HG02973 (cell line): ENCODE results near the gene PRSS3.
"Not testable (repeated sequence)": the region's sequence is repeated elsewhere in the genome, so short reads cannot be mapped to it uniquely, and the experiment has no call there.

Experiments
- ATAC-seq: cut with Tn5 transposase; IDR thresholded peaks from one replicate; pipeline ENCODE4 v1.9.1; 2021; ENCODE audit warnings: moderate library complexity; ENCODE audit not compliant: unreplicated experiment

PRSS3 gene

GRCh38 chr9:33816327-33817252, 21.2 kb downstream of the PRSS3 start, which contains the start of gene UBE2R2:
TSS of gene UBE2R2 (plus strand) at chr9:33817160. CDS start at chr9:33817758, 598 bp downstream.
- peak; percentile 39 for ATAC-seq

DNA sequence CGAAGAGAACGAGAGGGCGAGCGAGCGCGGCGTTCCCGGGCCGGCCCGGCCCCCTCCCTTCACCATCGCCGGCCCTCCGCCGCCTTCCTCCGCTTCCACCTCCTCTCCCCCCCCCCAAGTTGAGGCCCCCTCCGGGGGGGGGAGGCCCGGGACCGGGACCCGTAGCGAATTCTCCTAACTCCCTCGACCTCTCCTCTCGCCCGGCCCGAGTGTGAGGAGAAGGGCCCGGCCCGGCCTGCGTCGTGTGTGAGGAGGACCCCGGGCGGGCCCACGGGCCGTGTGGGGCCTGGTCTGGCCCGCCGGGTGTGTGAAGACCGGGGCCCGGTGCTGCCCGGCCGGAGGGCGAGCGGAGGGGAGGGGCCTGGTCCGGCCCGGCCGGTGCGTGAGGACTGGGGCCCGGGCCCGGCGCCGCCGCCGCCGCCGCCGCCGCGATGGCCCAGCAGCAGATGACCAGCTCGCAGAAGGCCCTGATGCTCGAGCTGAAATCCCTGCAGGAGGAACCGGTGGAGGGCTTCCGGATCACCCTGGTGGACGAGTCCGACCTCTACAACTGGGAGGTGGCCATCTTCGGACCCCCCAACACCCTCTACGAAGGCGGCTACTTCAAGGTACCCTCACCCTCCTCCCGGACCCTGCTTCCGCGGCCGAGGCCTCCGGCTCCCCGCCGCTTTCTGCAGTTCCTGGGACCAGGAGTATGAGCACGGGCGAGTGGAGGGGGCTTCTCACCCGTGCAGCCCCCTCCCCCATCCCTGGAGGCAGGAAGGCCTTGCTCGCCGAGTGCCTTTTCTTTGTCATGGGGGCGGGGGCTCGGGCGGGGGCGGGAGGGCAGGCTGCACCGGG, 22.2 kb downstream of the PRSS3 start:
- ATAC-seq, result peak; percentile 22

DNA sequence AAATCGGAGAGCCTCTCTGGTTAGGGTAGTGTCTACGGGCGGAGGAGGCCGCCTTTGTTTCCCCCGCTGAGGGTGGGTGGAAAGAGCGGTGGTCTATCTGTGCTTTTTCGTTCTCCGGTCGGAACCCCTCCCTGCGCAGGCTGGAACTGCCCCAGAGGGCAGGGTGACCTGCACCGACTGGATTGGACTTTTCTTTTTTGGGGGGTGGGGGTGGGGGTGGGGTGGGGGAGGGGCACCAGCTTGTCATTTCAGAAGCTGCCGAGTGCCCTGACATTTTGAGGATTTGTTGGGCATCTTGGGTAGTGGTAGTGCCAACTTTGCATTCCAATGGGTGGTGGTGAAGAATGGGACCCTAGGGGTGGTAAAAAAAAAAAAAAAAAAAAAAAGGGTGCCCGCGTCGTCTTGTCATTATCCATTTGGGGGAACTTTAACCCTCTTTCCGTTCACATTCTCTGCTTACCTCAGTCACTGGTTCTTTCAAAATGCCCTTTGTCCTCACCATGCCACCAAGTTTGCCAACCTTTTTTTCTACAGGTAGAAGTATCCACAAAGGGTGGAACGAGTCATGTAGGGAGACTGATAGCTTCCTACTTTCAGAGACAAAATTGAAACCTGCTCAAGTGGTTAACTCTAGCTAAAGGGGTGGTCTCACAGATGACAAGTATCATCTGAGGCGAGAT, 22.9 kb downstream of the PRSS3 start:
- ATAC-seq, result no peak

DNA sequence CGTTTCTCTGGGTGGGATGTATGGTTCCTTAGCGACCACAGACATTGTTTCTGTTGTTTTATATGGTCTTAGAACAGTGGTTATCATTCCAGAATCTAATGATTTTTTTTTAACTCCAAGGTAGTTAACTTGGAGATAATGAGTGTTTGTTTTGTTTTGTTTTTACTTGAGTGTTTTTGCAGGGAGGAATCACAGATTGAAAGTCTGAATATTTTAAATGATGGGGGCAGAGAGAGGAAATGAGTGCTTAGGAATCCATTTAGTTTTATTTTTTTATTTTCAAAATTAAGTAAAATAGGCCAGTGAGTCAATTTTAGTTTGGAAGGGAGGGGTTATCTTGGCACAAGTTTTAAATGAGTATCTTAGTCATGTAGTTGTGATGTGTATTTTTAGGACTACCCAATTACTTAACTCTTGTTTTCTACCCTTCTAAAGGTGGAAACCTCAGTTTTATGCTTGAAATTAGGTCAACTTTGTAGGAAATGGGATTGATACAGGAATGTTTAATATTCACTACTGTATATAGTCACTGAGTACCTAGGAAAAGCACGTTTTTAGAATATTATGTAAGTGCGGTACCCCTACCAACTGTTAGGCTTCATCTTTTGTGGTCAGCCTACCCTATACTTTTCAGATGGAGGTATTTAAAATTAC, 23.6 kb downstream of the PRSS3 start:
- no peak for ATAC-seq

DNA sequence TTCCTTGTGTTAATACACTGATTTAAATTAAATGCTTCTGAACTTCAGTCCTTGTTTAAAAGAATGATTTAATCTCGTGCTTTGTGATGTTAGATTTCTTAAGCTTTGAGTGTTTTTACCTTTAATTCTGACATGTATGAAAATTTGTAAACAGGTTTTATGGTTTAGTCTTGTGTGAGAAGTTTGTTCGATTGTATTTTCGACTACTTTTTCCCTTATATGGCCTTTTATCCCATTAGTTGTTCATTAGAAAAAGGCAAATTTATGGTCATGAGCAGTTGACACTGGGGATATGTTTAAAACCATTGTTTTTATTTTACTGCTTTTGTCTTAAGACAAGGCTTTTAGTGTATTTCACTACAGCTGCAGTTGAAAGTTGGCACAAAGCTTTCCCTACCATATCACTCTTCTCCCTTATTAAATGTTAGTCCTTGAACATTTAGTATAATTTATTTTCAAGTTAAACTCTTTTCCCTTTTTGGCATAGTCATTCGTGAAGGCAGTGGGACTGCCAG, 24.9 kb downstream of the PRSS3 start:
- ATAC-seq, result no peak

DNA sequence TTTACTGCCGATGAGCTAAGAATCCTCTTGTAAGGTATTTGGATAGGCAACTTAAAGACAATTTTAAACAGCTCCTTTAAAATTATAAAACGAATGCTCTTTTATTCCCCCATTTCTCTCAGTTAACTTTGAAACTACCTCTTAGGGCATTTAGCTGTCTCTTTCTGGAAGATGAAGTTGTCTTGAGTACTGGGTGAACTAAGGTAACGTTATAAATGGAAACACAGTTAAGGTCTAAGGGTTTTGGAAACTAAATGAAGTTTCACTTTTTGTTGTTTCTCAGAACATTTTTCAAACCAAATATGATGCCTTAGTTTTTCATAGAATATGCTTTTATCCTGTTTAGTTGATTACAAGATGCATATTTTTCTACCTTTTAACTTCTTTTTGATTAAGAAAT, 28.4 kb downstream of the PRSS3 start:
- no peak for ATAC-seq

- ATAC-seq, result not testable (repeated sequence)
Observed at GRCh38 chr9:33827285-33827684, 31.9 kb downstream of the PRSS3 start.

GRCh38 chr9:33829641-33830230, 34.4 kb downstream of the PRSS3 start:
- not testable (repeated sequence) for ATAC-seq

DNA sequence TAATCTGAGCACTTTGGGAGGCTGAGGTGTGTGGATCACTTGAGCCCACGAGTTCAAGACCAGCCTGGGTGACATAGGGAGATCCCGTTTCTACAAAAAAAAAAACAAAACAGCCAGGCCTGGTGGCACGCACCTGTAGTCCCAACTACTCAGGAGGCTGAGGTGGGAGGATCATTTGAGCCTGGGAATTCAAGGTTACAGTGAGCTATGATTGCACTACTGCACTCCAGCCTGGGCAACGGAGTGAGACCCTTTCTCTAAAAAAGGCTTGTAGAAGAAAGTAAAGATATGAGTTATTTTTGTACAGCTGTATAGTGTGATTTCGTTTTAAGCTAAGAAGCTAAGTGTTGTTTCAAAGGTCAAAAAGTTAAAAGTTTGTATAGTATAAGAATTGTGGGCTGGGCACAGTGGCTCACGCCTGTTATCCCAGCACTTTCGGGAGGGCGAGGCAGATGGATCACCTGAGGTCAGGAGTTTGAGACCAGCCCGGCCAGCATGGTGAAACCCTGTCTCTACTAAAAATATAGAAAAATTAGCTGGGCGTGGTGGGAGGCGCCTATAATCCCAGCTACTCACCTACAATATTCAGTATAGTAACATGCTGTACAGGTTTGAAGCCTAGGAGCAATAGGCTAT, 40.4 kb downstream of the PRSS3 start:
- no peak for ATAC-seq

GRCh38 chr9:33836261-33836660, 40.9 kb downstream of the PRSS3 start:
- ATAC-seq, result not testable (repeated sequence)

GRCh38 chr9:33837138-33837537, 41.8 kb downstream of the PRSS3 start:
- ATAC-seq, result no peak

DNA sequence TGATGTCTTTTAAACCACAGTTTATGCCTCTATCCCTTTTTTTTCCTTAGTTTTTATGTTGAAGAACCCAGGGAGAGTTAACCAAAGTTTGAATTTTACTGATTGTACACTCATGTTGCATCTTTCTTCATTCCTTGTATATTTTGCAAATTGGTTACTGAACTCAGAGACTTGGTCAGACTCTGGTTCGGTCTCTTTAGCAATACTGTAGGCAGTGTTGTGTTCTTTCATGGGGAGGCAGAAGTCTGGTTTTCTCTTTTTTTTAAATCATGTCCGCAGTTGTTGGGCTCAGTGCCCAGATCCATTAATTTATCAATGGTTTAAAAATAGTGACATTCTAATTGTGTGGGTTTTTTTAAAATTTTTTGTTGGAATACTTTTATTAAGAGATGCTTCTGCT, 45.0 kb downstream of the PRSS3 start:
- ATAC-seq, result no peak

DNA sequence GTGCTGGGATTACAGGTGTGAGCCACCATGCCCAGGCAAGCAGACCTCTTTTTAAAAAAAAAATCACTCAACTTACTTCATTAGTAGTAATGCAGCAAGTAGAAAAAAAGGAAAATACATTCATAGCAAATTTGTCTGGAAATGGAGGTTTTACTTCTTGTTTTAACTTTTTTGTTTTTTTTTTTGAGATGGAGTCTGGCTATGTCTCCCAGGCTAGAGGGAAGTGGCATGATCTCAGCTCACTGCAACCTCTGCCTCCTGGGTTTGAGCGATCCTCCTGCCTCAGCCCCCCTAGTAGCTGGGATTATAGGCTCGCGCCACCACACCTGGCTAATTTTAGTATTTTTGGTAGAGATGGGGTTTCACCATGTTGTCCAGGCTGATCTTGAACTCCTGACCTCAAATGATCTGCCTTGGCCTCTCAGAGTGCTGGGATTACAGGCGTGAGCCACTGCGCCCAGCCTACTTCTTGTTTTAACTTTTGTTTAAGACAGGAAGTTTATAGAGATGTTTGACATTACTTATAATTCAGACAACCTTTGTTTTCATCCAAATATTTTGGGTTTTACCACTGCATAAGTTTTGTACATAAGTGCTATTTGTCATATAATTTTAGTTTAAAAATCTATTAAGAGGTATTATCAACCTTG, 48.1 kb downstream of the PRSS3 start:
- ATAC-seq, result no peak

- ATAC-seq, result no peak
Observed at GRCh38 chr9:33846231-33846630, 50.9 kb downstream of the PRSS3 start.

DNA sequence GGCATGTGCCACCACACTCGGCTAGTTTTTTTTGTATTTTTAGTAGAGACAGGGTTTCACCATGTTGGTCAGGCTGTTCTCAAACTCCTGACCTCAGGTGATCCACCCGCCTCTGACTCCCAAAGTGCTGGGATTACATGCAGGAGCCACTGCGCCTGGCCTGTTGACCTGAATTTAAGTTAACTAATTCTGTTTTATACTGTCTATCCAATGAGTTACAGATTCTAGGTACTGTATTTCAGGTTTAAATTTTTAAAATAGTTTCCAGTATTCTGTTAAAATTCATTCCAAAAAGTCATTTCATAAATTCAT, 52.5 kb downstream of the PRSS3 start:
- not testable (repeated sequence) for ATAC-seq
